ENCODE data around the gene VPS25.

DNA sequence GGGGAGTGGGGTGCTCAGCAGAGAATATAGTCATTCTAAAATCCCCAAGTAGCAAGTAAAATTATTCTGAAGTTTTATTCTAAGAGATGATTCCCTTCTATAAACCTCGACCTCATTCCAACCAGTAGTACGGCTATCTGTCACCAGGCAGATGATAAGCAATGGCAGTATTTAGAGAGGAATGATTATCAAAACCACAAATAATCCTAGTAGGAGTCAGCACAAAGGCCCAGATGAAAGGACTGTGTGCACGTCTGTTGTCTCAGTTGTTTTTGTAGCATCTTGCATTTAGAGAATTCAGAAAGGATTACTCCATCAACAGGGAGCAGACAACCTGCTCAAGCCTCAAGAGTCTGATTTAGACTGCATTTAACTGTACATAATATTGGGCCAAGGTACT lies 49.6 kb upstream of the VPS25 start:
- TF ChIP-seq, protein P1, sequence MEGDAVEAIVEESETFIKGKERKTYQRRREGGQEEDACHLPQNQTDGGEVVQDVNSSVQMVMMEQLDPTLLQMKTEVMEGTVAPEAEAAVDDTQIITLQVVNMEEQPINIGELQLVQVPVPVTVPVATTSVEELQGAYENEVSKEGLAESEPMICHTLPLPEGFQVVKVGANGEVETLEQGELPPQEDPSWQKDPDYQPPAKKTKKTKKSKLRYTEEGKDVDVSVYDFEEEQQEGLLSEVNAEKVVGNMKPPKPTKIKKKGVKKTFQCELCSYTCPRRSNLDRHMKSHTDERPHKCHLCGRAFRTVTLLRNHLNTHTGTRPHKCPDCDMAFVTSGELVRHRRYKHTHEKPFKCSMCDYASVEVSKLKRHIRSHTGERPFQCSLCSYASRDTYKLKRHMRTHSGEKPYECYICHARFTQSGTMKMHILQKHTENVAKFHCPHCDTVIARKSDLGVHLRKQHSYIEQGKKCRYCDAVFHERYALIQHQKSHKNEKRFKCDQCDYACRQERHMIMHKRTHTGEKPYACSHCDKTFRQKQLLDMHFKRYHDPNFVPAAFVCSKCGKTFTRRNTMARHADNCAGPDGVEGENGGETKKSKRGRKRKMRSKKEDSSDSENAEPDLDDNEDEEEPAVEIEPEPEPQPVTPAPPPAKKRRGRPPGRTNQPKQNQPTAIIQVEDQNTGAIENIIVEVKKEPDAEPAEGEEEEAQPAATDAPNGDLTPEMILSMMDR (IDR thresholded peaks at IDR 0.05) = no peak
- no peak for TF ChIP-seq POLR2A (IDR thresholded peaks at IDR 0.05)

All from heart left ventricle (tissue), 13 donors.